Ovary (tissue), 9 donors: ENCODE data around the gene IL18R1. TPM values are rescaled to one million over a fixed set of nuclear protein-coding genes. Genes with fewer than 3 reads are reported as not detected.

Source experiments
- DNase-seq, 5 donors: peaks; one replicate each; pipeline ENCODE4 v3.0.0-alpha.2; 2019 to 2020
- H3K27ac ChIP-seq, 2 donors: fragments of 200-600 bp; one replicate each; pipeline versions ENCODE4 v1.5.1 to v1.8.0; 2019 to 2022
- H3K27me3 ChIP-seq: fragments of 200-600 bp; one replicate; pipeline ENCODE4 v1.8.0; 2022
- H3K36me3 ChIP-seq: fragments of 200-600 bp; sonication (generic); one replicate; pipeline ENCODE4 v1.5.1; 2019
- H3K4me1 ChIP-seq: one replicate; pipeline ENCODE4 v1.8.1; 2013; ENCODE audit warnings: mild to moderate bottlenecking, moderate library complexity; ENCODE audit not compliant: insufficient read depth
- H3K4me3 ChIP-seq: fragments of 200-600 bp; sonication (generic); one replicate; pipeline ENCODE4 v1.5.1; 2017
- H3K9me3 ChIP-seq, 2 donors: fragments of 200-600 bp in 1 of 2; sonication (generic) in 1 of 2; one replicate each; pipeline versions ENCODE4 v1.5.1 to v1.8.1; 2013 to 2019; ENCODE audit warnings: mild to moderate bottlenecking in 1 of 2, moderate library complexity in 1 of 2
- EP300 ChIP-seq: sonication (generic); formaldehyde crosslinking; IDR thresholded peaks from one replicate; pipeline ENCODE4 v1.6.1; 2017; ENCODE audit warnings: antibody characterized with exemption
- POLR2A ChIP-seq: fragments of 450-650 bp; IDR thresholded peaks from one replicate; pipeline ENCODE4 v1.6.1; 2017; ENCODE audit warnings: antibody characterized with exemption, mild to moderate bottlenecking, moderate library complexity
- WGBS, 3 donors: extraction: QIAGEN DNeasy Blood & Tissue Kit in 1 of 3; methylation state at CpG; one replicate each; pipeline versions ENCODE4 v1.1.5 to v1.1.7; 2013 to 2017; 5-methylcytosine and 5-hydroxymethylcytosine counted together
- intact Hi-C, 4 donors: fragments of 100-400 bp; cut with DNase I; formaldehyde crosslinking; loops; one replicate each; pipeline versions ENCODE4 v1.11.0 to v1.15.1; 2022 to 2023
- polyA plus RNA-seq, 2 donors: library from polyadenylated mRNA; stranded (reverse); fragments of 200-250 nt in 1 of 2; fragments of 350-450 nt in 1 of 2; fragmentation: Illumina TruSeq in 1 of 2; extraction: RNeasy Lipid Tissue Mini Kit (QIAGEN cat#74804) in 1 of 2; gene quantifications; one replicate each; pipeline ENCODE4 v1.2.3, GENCODE V29; 2013 to 2014
- total RNA-seq, 7 donors: library from RNA; depleted of rRNA in 2 of 7; stranded (reverse); fragments of >200 nt in 2 of 7; fragmentation: NEBNext Ultra II Directional in 3 of 7; extraction: Animal tissue kit (Norgen Biotek cat#: 25700) in 3 of 7; gene quantifications; one replicate each; pipeline versions ENCODE4 v1.1.0 to v1.2.4, GENCODE V29; 2016 to 2023
- TF ChIP-seq, protein P1 (sequence below), 3 donors: fragments of 450-650 bp in 2 of 3; fragments of 200-600 bp in 1 of 3; IDR thresholded peaks; one replicate each; pipeline versions ENCODE4 v1.5.1 to v1.8.0; 2016 to 2022; ENCODE audit warnings: antibody characterized with exemption in 3 of 3, mild to moderate bottlenecking in 1 of 3
- donor health status: DM: no; HTN: no; CAD: no; lungs with moderate emphysema.
- donor health status: DM: no; HTN: no; CAD: no.
- donor health status: Bipolar disorder and iron deficiency.
- donor health status: DM: yes; HTN: yes; CAD: no.
- donor health status: DM: no; HTN: no; CAD: no.
- donor health status: DM: yes; HTN: yes; CAD: no.

Gene IL18R1
- total and polyA plus RNA-seq, 9 donors: 0.83 to 3.1 (median 1.7) TPM

DNA sequence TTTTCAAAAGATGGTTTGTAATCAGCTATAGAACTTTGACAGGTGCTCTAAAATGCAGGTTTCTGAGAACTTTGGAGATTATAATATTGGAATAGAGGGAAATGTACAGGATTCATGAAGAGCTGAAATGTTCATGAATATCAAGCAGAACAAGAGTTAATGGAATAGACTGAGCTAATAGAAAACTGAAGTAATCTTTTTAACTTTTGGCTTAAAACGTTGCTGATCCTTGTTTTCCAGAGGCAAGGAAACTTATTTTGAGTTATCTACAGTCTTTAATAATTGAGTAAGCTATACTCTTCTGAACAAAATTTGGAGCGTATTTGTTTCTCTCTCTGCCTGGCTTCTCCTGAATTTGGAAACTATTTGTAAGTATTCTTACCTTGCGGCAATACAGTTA lies 56.6 kb downstream of the IL18R1 start:
- Histone ChIP-seq H3K4me1 (no peaks in the 10 kb centered on the region), H3K9me3 (no peaks in the 10 kb centered on the region), H3K27me3 (no peaks in the 10 kb centered on the region), H3K4me3 (no peak overlapping the region), H3K27ac (no peak overlapping the region), H3K36me3 (no peaks in the 10 kb centered on the region)
- WGBS, 3 donors: 76 to 80% (median 76%) methylated on average over 3 of the region's 3 CpGs
- no peak for DNase-seq
- intact Hi-C loops: no loop called here
- no peak for TF ChIP-seq POLR2A
- TF ChIP-seq, protein P1, sequence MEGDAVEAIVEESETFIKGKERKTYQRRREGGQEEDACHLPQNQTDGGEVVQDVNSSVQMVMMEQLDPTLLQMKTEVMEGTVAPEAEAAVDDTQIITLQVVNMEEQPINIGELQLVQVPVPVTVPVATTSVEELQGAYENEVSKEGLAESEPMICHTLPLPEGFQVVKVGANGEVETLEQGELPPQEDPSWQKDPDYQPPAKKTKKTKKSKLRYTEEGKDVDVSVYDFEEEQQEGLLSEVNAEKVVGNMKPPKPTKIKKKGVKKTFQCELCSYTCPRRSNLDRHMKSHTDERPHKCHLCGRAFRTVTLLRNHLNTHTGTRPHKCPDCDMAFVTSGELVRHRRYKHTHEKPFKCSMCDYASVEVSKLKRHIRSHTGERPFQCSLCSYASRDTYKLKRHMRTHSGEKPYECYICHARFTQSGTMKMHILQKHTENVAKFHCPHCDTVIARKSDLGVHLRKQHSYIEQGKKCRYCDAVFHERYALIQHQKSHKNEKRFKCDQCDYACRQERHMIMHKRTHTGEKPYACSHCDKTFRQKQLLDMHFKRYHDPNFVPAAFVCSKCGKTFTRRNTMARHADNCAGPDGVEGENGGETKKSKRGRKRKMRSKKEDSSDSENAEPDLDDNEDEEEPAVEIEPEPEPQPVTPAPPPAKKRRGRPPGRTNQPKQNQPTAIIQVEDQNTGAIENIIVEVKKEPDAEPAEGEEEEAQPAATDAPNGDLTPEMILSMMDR (IDR thresholded peaks at IDR 0.05): no peak
- TF ChIP-seq EP300: no peak

DNA sequence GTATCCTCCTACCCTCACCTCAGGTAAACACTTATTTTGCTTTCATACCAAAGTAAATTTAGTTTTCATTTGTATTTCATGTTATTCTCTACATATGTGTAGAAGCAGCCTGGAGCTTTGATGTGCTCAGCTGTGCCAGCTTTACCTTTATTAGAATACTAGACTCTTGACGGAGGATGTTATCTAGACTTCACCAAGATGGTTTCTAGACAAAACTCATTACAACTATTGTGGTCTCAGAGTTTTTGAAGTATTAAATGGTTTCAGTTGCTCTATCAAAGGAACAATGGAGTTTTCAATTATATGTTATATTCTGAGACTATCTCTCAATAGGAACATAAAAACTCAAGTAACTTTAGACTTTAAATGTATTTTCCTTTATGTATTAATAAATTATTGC lies 62.4 kb downstream of the IL18R1 start:
- no peak for TF ChIP-seq POLR2A
- TF ChIP-seq, protein P1 (IDR thresholded peaks at IDR 0.05): no peak
- TF ChIP-seq EP300: no peak
- no peak overlapping the region for H3K4me3 ChIP-seq
- H3K27ac ChIP-seq: no peak overlapping the region
- H3K4me1 ChIP-seq: no peaks in the 10 kb centered on the region
- no peaks in the 10 kb centered on the region for H3K36me3 ChIP-seq
- WGBS, 3 donors: 68 to 89% (median 85%) methylated on average over 1 of the region's 1 CpG
- H3K27me3 ChIP-seq: no peaks in the 10 kb centered on the region
- intact Hi-C loops: no loop called here
- DNase-seq: no peak
- no peaks in the 10 kb centered on the region for H3K9me3 ChIP-seq

DNA sequence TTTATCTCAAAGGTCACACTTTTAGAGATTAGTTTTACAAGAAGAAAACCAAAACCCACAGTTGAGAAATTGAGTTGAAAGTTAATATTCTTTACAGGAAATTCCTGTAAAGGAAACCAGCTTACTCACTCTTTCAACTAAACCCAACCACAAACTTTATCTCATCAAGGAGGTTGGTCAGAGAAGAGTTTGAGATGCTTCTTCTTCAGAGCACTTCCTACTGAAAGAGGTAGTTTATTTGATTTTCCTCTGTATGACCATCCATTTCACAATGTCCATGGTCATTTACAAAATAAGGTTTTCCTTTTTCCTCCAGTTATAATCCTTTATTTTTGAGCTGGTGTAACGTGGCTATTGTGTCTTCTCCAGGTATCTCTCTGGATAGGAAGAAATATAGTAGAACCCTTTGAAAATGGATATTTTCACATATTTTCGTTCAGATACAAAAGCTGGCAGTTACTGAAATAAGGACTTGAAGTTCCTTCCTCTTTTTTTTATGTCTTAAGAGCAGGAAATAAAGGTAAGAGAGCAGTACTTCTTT lies 62.9 kb downstream of the IL18R1 start:
- TF ChIP-seq POLR2A (no peak), EP300 (no peak)
- TF ChIP-seq, protein P1 (IDR thresholded peaks at IDR 0.05): no peak
- DNase-seq: no peak
- no peaks in the 10 kb centered on the region for H3K27me3 ChIP-seq
- WGBS, 3 donors: 50 to 59% (median 51%) methylated on average over 2 of the region's 2 CpGs
- no peaks in the 10 kb centered on the region for H3K36me3 ChIP-seq
- H3K9me3 ChIP-seq: no peaks in the 10 kb centered on the region
- intact Hi-C loops: no loop called here
- H3K4me3 ChIP-seq: no peak overlapping the region
- H3K27ac ChIP-seq: no peak overlapping the region
- H3K4me1 ChIP-seq: no peaks in the 10 kb centered on the region

DNA sequence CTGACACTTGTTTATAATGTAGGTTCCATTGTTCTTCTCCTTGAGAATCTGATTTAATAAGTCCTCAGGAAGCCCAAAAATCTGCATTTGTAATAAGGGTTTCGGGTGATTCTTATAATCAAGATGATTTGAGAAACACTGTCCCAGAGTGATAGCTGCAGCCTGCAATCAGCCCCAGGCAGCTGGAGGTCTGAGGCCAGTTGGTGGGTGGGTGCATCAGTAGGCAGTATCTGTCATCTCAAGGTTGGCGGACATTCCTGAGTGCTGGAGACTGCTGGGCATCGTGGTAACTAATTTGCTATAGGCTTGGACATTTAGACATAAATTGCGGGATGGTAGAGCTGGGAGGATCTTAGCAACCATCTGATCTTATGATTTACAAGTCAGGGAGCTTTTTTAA lies 64.7 kb downstream of the IL18R1 start:
- TF ChIP-seq POLR2A: no peak
- no peak for TF ChIP-seq EP300
- TF ChIP-seq, protein P1 (IDR thresholded peaks at IDR 0.05): no peak
- no peaks in the 10 kb centered on the region for H3K36me3 ChIP-seq
- no peaks in the 10 kb centered on the region for H3K9me3 ChIP-seq
- DNase-seq: no peak
- no peak overlapping the region for H3K4me3 ChIP-seq
- no peaks in the 10 kb centered on the region for H3K4me1 ChIP-seq
- WGBS, 3 donors: 57 to 81% (median 64%) methylated on average over 4 of the region's 4 CpGs
- intact Hi-C loops: no loop called here
- no peaks in the 10 kb centered on the region for H3K27me3 ChIP-seq
- H3K27ac ChIP-seq: no peak overlapping the region
